ENCODE measurements around the gene CEP120.

GRCh38 chr5:123438902-123439301 is 15.7 kb upstream of the CEP120 start:
- no peak for TF ChIP-seq POLR2A (IDR thresholded peaks at IDR 0.05)
- no peak for TF ChIP-seq POLR2AphosphoS5 (IDR thresholded peaks at IDR 0.05)
- TF ChIP-seq, protein P1, sequence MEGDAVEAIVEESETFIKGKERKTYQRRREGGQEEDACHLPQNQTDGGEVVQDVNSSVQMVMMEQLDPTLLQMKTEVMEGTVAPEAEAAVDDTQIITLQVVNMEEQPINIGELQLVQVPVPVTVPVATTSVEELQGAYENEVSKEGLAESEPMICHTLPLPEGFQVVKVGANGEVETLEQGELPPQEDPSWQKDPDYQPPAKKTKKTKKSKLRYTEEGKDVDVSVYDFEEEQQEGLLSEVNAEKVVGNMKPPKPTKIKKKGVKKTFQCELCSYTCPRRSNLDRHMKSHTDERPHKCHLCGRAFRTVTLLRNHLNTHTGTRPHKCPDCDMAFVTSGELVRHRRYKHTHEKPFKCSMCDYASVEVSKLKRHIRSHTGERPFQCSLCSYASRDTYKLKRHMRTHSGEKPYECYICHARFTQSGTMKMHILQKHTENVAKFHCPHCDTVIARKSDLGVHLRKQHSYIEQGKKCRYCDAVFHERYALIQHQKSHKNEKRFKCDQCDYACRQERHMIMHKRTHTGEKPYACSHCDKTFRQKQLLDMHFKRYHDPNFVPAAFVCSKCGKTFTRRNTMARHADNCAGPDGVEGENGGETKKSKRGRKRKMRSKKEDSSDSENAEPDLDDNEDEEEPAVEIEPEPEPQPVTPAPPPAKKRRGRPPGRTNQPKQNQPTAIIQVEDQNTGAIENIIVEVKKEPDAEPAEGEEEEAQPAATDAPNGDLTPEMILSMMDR (IDR thresholded peaks at IDR 0.05): no peak

Data from prostate gland (tissue), 2 donors.